GM06990 (cell line): ENCODE results near the gene INSM1.

ENCODE experiments used
- DNase-seq: peaks from one replicate; pipeline ENCODE4 v3.0.0-alpha.2; 2011; ENCODE audit not compliant: insufficient read length; ENCODE audit errors: extremely low read depth
- H3K27me3 ChIP-seq: replicated peaks from 2 replicates; pipeline ENCODE4 v1.6.0; 2011; ENCODE audit warnings: low read length; ENCODE audit not compliant: control insufficient read depth, insufficient read depth
- H3K36me3 ChIP-seq: 2 replicates; pipeline ENCODE4 v1.5.1; 2011; ENCODE audit warnings: low read length; ENCODE audit not compliant: control insufficient read depth, insufficient read depth
- H3K4me3 ChIP-seq: replicated peaks from 2 replicates; pipeline ENCODE4 v1.5.1; 2011; ENCODE audit warnings: low read depth, mild to moderate bottlenecking, control low read depth, low read length
- CTCF ChIP-seq: IDR thresholded peaks from 2 replicates; pipeline ENCODE4 v1.5.1; 2011; ENCODE audit warnings: low read length, control low read depth, mild to moderate bottlenecking, inconsistent platforms; ENCODE audit not compliant: insufficient read depth, poor library complexity, severe bottlenecking

The INSM1 gene

GRCh38 chr20:20411836-20412235 lies 43.9 kb downstream of the INSM1 start:
- H3K27me3 ChIP-seq, result no peaks in the 10 kb centered on the region
- DNase-seq, result no peak
- TF ChIP-seq CTCF, result no peak
- no peaks in the 10 kb centered on the region for H3K36me3 ChIP-seq
- H3K4me3 ChIP-seq, result no peak overlapping the region

GRCh38 chr20:20412750-20413149 lies 44.8 kb downstream of the INSM1 start:
- Histone ChIP-seq H3K36me3 (no peaks in the 10 kb centered on the region), H3K4me3 (no peak overlapping the region), H3K27me3 (no peaks in the 10 kb centered on the region)
- no peak for DNase-seq
- no peak for TF ChIP-seq CTCF

- Histone ChIP-seq H3K4me3 (no peak overlapping the region), H3K36me3 (no peaks in the 10 kb centered on the region), H3K27me3 (no peaks in the 10 kb centered on the region)
- no peak for DNase-seq
- no peak for TF ChIP-seq CTCF
Measured at GRCh38 chr20:20413810-20414281, 45.9 kb downstream of the INSM1 start.

GRCh38 chr20:20414640-20415220 lies 46.8 kb downstream of the INSM1 start:
- TF ChIP-seq CTCF, result no peak
- H3K4me3 ChIP-seq, result no peak overlapping the region
- H3K36me3 ChIP-seq, result no peaks in the 10 kb centered on the region
- no peaks in the 10 kb centered on the region for H3K27me3 ChIP-seq
- no peak for DNase-seq

- Histone ChIP-seq H3K36me3 (no peaks in the 10 kb centered on the region), H3K27me3 (no peaks in the 10 kb centered on the region), H3K4me3 (no peak overlapping the region)
- no peak for TF ChIP-seq CTCF
- no peak for DNase-seq
Measured at GRCh38 chr20:20415321-20415720, 47.4 kb downstream of the INSM1 start.
